ENCODE measurements around the gene UGT2A2.

- TF ChIP-seq CTCF (IDR thresholded peaks at IDR 0.05; ENCODE audit: low read depth, low read length) = no peak
- TF ChIP-seq POLR2A (IDR thresholded peaks at IDR 0.05; ENCODE audit: extremely low read depth, insufficient read length) = no peak
- no peak for TF ChIP-seq MAX (IDR thresholded peaks at IDR 0.05; ENCODE audit: low read depth, low read length)
- TF ChIP-seq MYC (IDR thresholded peaks at IDR 0.05; ENCODE audit: low read depth, low read length) = no peak
Measured at GRCh38 chr4:69600013-69600412, 39.4 kb downstream of the UGT2A2 start.

All from NB4 (cell line).